Hematopoietic multipotent progenitor cell treated with erythropoietin and hydrocortisone succinate and interleukin-3 and kit ligand, for 15 days (in vitro differentiated cells): ENCODE results near the gene PRKAG2.

Source experiments
- DNase-seq: peaks from one replicate; pipeline ENCODE4 v3.0.0-alpha.2; 2015; ENCODE audit warnings: low spot score

The PRKAG2 gene

GRCh38 chr7:151675196-151675920 lies 201.6 kb downstream of the PRKAG2 start:
- DNase-seq: no peak

GRCh38 chr7:151674161-151674920 lies 202.6 kb downstream of the PRKAG2 start:
- DNase-seq: no peak

DNA sequence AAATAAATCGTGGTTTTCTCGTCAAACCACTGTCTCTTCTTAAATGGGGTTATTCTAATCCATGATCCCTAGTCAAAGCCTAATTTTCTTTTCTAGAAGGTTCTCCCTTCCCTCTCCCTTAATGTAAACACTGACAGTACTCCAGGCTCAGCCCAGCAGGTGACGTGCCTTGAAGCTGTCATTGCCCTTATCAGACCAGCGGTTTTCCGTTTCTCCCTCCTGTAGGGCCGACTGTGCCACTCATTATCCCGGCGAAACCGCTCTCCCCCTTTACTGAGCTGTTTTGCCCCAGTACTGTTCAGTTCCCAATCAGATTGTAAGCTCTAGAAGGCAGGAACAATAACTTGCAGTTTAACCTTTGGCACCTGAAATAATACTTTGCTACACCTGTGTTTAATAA lies 203.7 kb downstream of the PRKAG2 start:
- DNase-seq: no peak

DNA sequence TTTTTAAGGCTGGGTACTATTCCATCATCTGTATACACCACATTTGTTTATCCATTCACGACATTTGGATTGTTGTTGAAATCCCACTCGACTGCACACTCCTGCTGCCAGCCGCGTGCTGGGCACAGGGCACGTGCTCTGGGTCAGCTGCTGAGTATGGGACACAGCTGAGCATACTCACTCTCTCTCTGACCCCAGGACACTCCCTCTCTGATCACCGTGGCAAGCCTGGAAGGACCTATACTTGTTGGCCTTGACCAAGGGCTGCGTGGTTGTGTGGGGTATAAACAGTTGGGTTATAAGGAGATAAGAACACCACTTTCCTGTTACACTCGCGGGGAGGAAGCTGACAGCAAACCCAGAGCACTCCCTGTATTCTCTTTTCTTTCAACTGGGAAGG lies 204.2 kb downstream of the PRKAG2 start:
- DNase-seq: no peak

DNA sequence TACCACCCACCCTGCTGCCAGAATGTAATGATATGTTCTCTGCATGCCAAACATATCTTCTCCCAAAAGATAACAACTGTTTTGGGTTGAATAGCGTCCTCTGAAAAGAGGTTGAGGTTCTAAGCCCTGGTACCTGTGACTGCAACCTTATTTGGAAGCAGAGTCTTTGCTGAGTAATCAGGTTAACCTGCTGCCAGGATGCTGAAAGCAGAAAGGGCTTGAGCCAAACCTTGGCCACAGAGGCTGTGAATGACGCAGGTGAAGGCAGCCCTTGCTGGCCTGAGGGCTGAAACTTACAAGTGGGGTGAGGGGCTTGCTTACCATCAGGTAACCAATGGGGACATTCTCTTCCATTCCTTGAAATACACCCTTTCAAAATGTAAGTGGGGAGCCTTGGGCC lies 205.4 kb downstream of the PRKAG2 start:
- no peak for DNase-seq

DNA sequence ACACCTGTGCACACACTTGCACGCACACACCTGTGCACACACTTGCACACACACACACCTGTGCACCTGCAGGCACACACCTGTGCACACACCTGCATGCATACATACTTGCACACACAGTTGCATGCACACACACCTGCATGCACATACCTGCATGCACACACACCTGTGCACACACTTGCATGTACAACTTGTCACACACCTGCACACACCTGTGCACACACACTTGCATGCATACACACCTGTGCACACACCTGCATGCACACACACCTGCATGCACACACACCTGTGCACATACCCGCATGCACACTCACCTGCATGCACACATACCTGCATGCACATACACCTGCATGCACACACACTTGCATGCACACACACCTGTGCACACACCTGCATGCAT lies 207.2 kb downstream of the PRKAG2 start:
- DNase-seq: no peak

DNA sequence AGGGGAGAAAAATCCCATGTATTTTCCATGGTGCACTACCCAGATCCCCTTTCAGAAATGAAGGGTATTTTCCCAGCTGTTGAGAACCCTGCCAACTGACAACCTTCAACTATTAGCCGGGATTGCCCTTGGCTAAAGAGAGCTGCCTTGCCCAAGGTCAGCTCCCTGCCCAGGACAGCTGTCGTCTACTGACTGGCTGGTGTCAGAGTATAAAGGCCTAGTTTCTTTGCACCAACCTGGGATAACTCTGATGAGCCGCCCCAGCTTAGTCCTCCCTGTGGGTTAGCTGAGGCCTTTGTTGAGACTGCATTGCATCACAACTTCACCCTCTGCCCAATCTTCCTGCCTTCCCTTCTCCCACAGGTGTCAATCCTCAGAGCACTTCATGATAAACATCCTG lies 210.0 kb downstream of the PRKAG2 start:
- no peak for DNase-seq

GRCh38 chr7:151665368-151665767 lies 211.5 kb downstream of the PRKAG2 start:
- no peak for DNase-seq

- DNase-seq: no peak
Observed at GRCh38 chr7:151664268-151664667, 212.6 kb downstream of the PRKAG2 start.

GRCh38 chr7:151663382-151664100 lies 213.4 kb downstream of the PRKAG2 start:
- DNase-seq: no peak

GRCh38 chr7:151662251-151662826 lies 214.6 kb downstream of the PRKAG2 start:
- DNase-seq: no peak

- no peak for DNase-seq
Observed at GRCh38 chr7:151661587-151661986, 215.3 kb downstream of the PRKAG2 start.

- no peak for DNase-seq
Observed at GRCh38 chr7:151660141-151660540, 216.8 kb downstream of the PRKAG2 start.

DNA sequence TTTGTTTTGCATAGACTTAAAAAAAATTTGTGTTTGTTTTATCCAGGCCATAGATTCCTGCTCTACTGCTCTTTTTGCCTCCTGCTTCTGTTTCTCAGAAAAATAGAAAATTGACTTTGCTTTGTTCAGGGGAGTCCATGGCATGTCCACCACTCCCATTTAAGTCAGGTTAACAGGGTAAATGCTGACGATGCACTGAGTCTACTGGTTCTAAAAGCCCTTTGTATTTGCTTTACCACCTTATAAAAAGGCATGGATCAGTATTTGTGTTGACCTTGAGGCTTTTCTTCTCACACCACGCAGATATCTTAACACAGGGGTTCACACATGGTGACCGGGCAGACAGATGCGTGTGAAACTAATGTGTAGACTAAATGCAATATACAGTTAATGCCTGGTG lies 217.7 kb downstream of the PRKAG2 start:
- DNase-seq: no peak

- DNase-seq: no peak
Observed at GRCh38 chr7:151658778-151659177, 218.1 kb downstream of the PRKAG2 start.

GRCh38 chr7:151657173-151657572 lies 219.7 kb downstream of the PRKAG2 start:
- DNase-seq: no peak

DNA sequence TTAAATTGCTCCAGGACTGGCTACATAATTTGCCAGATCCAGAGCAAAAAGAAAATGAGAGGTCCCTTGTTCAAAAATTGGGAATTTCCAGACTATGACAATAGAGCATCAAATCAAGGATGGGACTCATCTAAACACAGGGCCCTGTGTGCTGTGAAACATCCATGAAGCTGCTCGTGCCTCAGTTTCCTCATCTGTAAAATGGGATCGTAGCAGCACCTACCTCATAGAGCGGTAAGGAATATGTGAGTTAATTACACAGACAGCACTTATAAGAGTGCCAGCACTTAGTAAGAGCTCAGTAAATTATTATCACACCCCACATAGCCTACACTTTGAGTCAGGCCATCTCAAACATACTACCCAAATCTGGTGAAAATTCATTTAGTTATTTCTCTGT lies 221.4 kb downstream of the PRKAG2 start:
- no peak for DNase-seq

- DNase-seq: no peak
Observed at GRCh38 chr7:151652111-151652510, 224.8 kb downstream of the PRKAG2 start.

- no peak for DNase-seq
Observed at GRCh38 chr7:151650161-151650560, 226.8 kb downstream of the PRKAG2 start.

- no peak for DNase-seq
Observed at GRCh38 chr7:151648429-151648828, 228.5 kb downstream of the PRKAG2 start.

DNA sequence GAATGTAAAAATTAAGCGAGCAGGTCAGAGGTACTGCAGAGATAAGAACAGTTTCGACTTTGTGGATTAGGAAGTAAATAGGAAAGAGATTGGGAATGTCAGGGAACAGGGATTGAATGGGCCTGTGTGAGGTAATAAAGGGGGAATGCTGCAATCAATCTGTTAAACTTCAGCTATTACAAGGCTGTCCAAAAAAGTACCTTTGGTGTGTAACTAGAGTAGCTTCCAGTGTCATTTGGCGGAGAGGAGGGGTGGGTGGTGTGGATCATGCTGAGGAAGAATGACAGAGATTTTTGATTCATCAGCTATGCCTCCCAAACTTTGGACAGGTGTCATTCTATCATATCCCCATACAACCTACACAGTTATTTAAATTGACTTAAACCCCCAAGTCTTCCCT lies 229.0 kb downstream of the PRKAG2 start:
- no peak for DNase-seq

DNA sequence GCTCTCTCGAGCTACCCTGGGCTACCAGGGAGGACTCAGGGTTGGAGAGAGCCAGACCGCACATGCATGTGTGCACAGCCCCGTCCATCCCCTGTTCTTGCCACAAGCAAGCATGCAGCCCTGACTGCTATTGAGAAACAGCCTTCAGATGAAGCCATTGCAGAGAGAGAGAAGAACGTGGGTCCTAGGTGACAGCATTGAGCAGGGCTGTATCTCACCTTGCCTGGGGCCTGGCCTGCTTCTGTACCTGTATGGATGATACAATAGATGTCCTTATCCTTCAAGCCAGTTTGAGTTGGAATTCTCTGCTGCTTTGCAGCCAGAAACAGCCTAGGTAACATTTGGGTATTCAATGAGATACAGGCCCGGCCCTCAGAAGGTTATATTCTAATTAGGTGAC lies 229.9 kb downstream of the PRKAG2 start:
- no peak for DNase-seq

- DNase-seq: no peak
Observed at GRCh38 chr7:151645311-151645710, 231.6 kb downstream of the PRKAG2 start.
